HepG2 (cell line): Measurements from ENCODE around the gene FAM118B. TPM values are rescaled to one million over a fixed set of nuclear protein-coding genes. Genes with fewer than 3 reads are reported as not detected.

Experiments
- CREB3 ChIP-seq: sonication (generic); formaldehyde crosslinking; IDR thresholded peaks from 2 replicates; pipeline ENCODE4 v1.5.0; 2020; ENCODE audit warnings: missing genetic modification reagents
- DR1 ChIP-seq: sonication (generic); formaldehyde crosslinking; IDR thresholded peaks from 2 replicates; pipeline ENCODE4 v1.8.0; 2021; ENCODE audit warnings: mild to moderate bottlenecking, missing genetic modification reagents, inconsistent platforms
- HNF1B ChIP-seq: sonication (generic); formaldehyde crosslinking; IDR thresholded peaks from 2 replicates; pipeline ENCODE4 v1.5.1; 2020; ENCODE audit warnings: mild to moderate bottlenecking, moderate library complexity, missing genetic modification reagents
- KLF12 ChIP-seq: sonication (generic); formaldehyde crosslinking; IDR thresholded peaks from 2 replicates; pipeline ENCODE4 v1.4.0; 2020; ENCODE audit warnings: missing genetic modification reagents, borderline replicate concordance
- NFKBIZ ChIP-seq: IDR thresholded peaks from 2 replicates; pipeline ENCODE4 v1.6.1; 2018; ENCODE audit warnings: missing genetic modification reagents, missing compliant biosample characterization
- NFYC ChIP-seq: IDR thresholded peaks from 2 replicates; pipeline ENCODE4 v1.6.1; 2016; ENCODE audit warnings: missing genetic modification reagents, missing compliant biosample characterization
- TGIF2 ChIP-seq: IDR thresholded peaks from 2 replicates; pipeline ENCODE4 v1.6.1; 2016; ENCODE audit warnings: control low read depth, missing compliant biosample characterization
- ZNF280D ChIP-seq: sonication (generic); formaldehyde crosslinking; IDR thresholded peaks from 2 replicates; pipeline ENCODE4 v1.5.1; 2020; ENCODE audit warnings: mild to moderate bottlenecking, missing genetic modification reagents
- ZNF354B ChIP-seq: sonication (generic); formaldehyde crosslinking; IDR thresholded peaks from 2 replicates; pipeline ENCODE4 v1.8.0; 2022; ENCODE audit warnings: mild to moderate bottlenecking, missing genetic modification reagents
- ZNF616 ChIP-seq: sonication (generic); formaldehyde crosslinking; IDR thresholded peaks from 2 replicates; pipeline ENCODE4 v1.5.0; 2020; ENCODE audit warnings: low read depth, mild to moderate bottlenecking, missing genetic modification reagents
- ZNF703 ChIP-seq: sonication (generic); formaldehyde crosslinking; IDR thresholded peaks from 2 replicates; pipeline ENCODE4 v1.5.1; 2020; ENCODE audit warnings: missing genetic modification reagents, mild to moderate bottlenecking, moderate library complexity, borderline replicate concordance
- polyA plus RNA-seq, 8 experiments: library from polyadenylated mRNA; depleted of rRNA in 3 of 8; stranded (reverse) in 7 of 8; unstranded in 1 of 8; fragments of >200 nt; fragmentation: Illumina TruSeq in 4 of 8; extraction: Trizol in 4 of 8; gene quantifications; 2 replicates each; pipeline versions ENCODE4 v1.2.1 to v1.2.3, GENCODE V29; 2011 to 2016; ENCODE audit warnings: low read depth in 4 of 8, missing spikeins in 1 of 8, mixed read lengths in 1 of 8; ENCODE audit not compliant: insufficient read depth in 1 of 8
- total RNA-seq, 5 experiments: library from RNA; depleted of rRNA; stranded (reverse); fragments of >200 nt; fragmentation: Illumina TruSeq; extraction: Trizol; gene quantifications; 2 replicates each; pipeline ENCODE4 v1.2.3, GENCODE V29; 2016; ENCODE audit warnings: low read depth in 1 of 5
- TF ChIP-seq, protein P1 (sequence below): sonication (generic); formaldehyde crosslinking; IDR thresholded peaks from 2 replicates; pipeline ENCODE4 v1.4.0; 2020; ENCODE audit warnings: missing genetic modification reagents, borderline replicate concordance
- TF ChIP-seq, protein P2 (sequence below): sonication (generic); formaldehyde crosslinking; IDR thresholded peaks from 2 replicates; pipeline ENCODE4 v1.4.0; 2020; ENCODE audit warnings: missing genetic modification reagents
- TF ChIP-seq, protein P3 (sequence below): sonication (generic); formaldehyde crosslinking; IDR thresholded peaks from 2 replicates; pipeline ENCODE4 v1.8.0; 2023; ENCODE audit warnings: mild to moderate bottlenecking, missing genetic modification reagents

FAM118B gene
- total and polyA plus RNA-seq, 2 of the 13 experiments (the other 11 are each of a cell fraction or from before 2014, with no cell fraction given) = 10.2 to 25.7 TPM

GRCh38 chr11:126186708-126187529 is 24.7 kb upstream of the FAM118B start (continued):
- TF ChIP-seq NFYC (CRISPR knock-in tag) (no peak), CREB3 (no peak), ZNF354B (CRISPR knock-in tag) (no peak), TGIF2 (CRISPR knock-in tag) (no peak), HNF1B (CRISPR knock-in tag) (peak; percentile 79), ZNF703 (no peak), KLF12 (CRISPR knock-in tag) (0 out of 2 replicates have a peak, but pooled peaks have one; percentile 65), ZNF280D (CRISPR knock-in tag) (no peak), DR1 (CRISPR knock-in tag) (no peak), NFKBIZ (CRISPR knock-in tag) (no peak), ZNF616 (CRISPR knock-in tag) (no peak)
- TF ChIP-seq, protein P1, sequence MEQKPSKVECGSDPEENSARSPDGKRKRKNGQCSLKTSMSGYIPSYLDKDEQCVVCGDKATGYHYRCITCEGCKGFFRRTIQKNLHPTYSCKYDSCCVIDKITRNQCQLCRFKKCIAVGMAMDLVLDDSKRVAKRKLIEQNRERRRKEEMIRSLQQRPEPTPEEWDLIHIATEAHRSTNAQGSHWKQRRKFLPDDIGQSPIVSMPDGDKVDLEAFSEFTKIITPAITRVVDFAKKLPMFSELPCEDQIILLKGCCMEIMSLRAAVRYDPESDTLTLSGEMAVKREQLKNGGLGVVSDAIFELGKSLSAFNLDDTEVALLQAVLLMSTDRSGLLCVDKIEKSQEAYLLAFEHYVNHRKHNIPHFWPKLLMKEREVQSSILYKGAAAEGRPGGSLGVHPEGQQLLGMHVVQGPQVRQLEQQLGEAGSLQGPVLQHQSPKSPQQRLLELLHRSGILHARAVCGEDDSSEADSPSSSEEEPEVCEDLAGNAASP (CRISPR knock-in tag) = peak; percentile 52; the same call in 1 of the 2 replicates
- TF ChIP-seq, protein P2, sequence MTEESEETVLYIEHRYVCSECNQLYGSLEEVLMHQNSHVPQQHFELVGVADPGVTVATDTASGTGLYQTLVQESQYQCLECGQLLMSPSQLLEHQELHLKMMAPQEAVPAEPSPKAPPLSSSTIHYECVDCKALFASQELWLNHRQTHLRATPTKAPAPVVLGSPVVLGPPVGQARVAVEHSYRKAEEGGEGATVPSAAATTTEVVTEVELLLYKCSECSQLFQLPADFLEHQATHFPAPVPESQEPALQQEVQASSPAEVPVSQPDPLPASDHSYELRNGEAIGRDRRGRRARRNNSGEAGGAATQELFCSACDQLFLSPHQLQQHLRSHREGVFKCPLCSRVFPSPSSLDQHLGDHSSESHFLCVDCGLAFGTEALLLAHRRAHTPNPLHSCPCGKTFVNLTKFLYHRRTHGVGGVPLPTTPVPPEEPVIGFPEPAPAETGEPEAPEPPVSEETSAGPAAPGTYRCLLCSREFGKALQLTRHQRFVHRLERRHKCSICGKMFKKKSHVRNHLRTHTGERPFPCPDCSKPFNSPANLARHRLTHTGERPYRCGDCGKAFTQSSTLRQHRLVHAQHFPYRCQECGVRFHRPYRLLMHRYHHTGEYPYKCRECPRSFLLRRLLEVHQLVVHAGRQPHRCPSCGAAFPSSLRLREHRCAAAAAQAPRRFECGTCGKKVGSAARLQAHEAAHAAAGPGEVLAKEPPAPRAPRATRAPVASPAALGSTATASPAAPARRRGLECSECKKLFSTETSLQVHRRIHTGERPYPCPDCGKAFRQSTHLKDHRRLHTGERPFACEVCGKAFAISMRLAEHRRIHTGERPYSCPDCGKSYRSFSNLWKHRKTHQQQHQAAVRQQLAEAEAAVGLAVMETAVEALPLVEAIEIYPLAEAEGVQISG = peak; percentile 65; the same call in 1 of the 2 replicates
- TF ChIP-seq, protein P3, sequence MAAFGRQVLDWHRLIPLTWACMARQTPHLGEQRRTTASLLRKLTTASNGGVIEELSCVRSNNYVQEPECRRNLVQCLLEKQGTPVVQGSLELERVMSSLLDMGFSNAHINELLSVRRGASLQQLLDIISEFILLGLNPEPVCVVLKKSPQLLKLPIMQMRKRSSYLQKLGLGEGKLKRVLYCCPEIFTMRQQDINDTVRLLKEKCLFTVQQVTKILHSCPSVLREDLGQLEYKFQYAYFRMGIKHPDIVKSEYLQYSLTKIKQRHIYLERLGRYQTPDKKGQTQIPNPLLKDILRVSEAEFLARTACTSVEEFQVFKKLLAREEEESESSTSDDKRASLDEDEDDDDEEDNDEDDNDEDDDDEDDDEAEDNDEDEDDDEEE (CRISPR knock-in tag) = no peak
